WERI-Rb-1 (cell line): ENCODE data around the gene ZNF33B.

Source experiments
- DNase-seq: peaks from one replicate; pipeline ENCODE4 v3.0.0-alpha.2; 2020
- H3K27ac ChIP-seq: fragments of 250-450 bp; sonication (Bioruptor Pico); 2 replicates; pipeline ENCODE4 v1.5.1; 2020; ENCODE audit warnings: mild to moderate bottlenecking, moderate library complexity
- H3K27me3 ChIP-seq: fragments of 250-450 bp; sonication (Bioruptor Pico); 2 replicates; pipeline ENCODE4 v1.5.1; 2021; ENCODE audit warnings: mild to moderate bottlenecking, low read depth, moderate library complexity; ENCODE audit not compliant: insufficient read depth, severe bottlenecking
- H3K36me3 ChIP-seq: fragments of 250-450 bp; sonication (Bioruptor Pico); 2 replicates; pipeline ENCODE4 v1.5.1; 2020; ENCODE audit warnings: mild to moderate bottlenecking, moderate library complexity
- H3K4me3 ChIP-seq: 2 replicates; pipeline ENCODE4 v1.5.1; 2011; ENCODE audit warnings: low read depth, mild to moderate bottlenecking, control low read depth, low read length
- H3K9me3 ChIP-seq: fragments of 250-450 bp; sonication (Bioruptor Pico); 2 replicates; pipeline ENCODE4 v1.5.1; 2021; ENCODE audit warnings: mild to moderate bottlenecking, moderate library complexity; ENCODE audit not compliant: severe bottlenecking
- CTCF ChIP-seq: IDR thresholded peaks from 2 replicates; pipeline ENCODE4 v1.5.1; 2011; ENCODE audit warnings: low read depth, mild to moderate bottlenecking, control low read depth, inconsistent platforms, low read length

The ZNF33B gene

GRCh38 chr10:42645103-42645502, 6.7 kb upstream of the ZNF33B start:
- TF ChIP-seq CTCF: no peak
- Histone ChIP-seq H3K27me3 (peaks cover 52% of the 10 kb centered on the region), H3K36me3 (no peaks in the 10 kb centered on the region), H3K4me3 (no peak overlapping the region), H3K27ac (no peak overlapping the region), H3K9me3 (no peaks in the 10 kb centered on the region)
- DNase-seq: no peak

- Histone ChIP-seq H3K27me3 (peaks cover 13% of the 10 kb centered on the region), H3K27ac (no peak overlapping the region), H3K4me3 (no peak overlapping the region), H3K9me3 (no peaks in the 10 kb centered on the region), H3K36me3 (peaks cover 5% of the 10 kb centered on the region)
- DNase-seq: no peak
- no peak for TF ChIP-seq CTCF
Measured at GRCh38 chr10:42640610-42641229, 2.4 kb upstream of the ZNF33B start.

- peaks cover 8% of the 10 kb centered on the region for H3K36me3 ChIP-seq
- H3K4me3 ChIP-seq: peak overlapping the region; percentile 57
- peaks cover under 1% of the 10 kb centered on the region for H3K27me3 ChIP-seq
- DNase-seq: no peak
- peak overlapping the region; percentile 98 for H3K27ac ChIP-seq
- no peaks in the 10 kb centered on the region for H3K9me3 ChIP-seq
- TF ChIP-seq CTCF: no peak
Measured at GRCh38 chr10:42638821-42639270, 476 bp upstream of the ZNF33B start.

GRCh38 chr10:42637648-42638054, 719 bp downstream of the ZNF33B start:
- peaks cover 8% of the 10 kb centered on the region for H3K36me3 ChIP-seq
- H3K27me3 ChIP-seq: no peaks in the 10 kb centered on the region
- H3K4me3 ChIP-seq: peak overlapping the region; percentile 57
- H3K27ac ChIP-seq: peak overlapping the region; percentile 98
- TF ChIP-seq CTCF: no peak
- H3K9me3 ChIP-seq: no peaks in the 10 kb centered on the region
- DNase-seq: no peak

GRCh38 chr10:42637142-42637541, 1.2 kb downstream of the ZNF33B start:
- DNase-seq: no peak
- H3K27me3 ChIP-seq: no peaks in the 10 kb centered on the region
- no peaks in the 10 kb centered on the region for H3K9me3 ChIP-seq
- H3K4me3 ChIP-seq: peak overlapping the region; percentile 57
- H3K27ac ChIP-seq: no peak overlapping the region
- no peak for TF ChIP-seq CTCF
- H3K36me3 ChIP-seq: peaks cover 8% of the 10 kb centered on the region

- no peaks in the 10 kb centered on the region for H3K9me3 ChIP-seq
- H3K4me3 ChIP-seq: no peak overlapping the region
- H3K27me3 ChIP-seq: no peaks in the 10 kb centered on the region
- H3K36me3 ChIP-seq: peaks cover 17% of the 10 kb centered on the region
- TF ChIP-seq CTCF: no peak
- DNase-seq: no peak
- no peak overlapping the region for H3K27ac ChIP-seq
Measured at GRCh38 chr10:42635098-42635497, 3.3 kb downstream of the ZNF33B start.
